HEK293T (cell line): Measurements from ENCODE around the gene GLG1.
"Not testable (repeated sequence)": the region's sequence is repeated elsewhere in the genome, so short reads cannot be mapped to it uniquely, and the experiment has no call there.

ENCODE experiments used
- CTCF ChIA-PET: fragments of 350-600 bp; formaldehyde crosslinking; extraction: SDS; loops from one replicate; lab custom pipeline; 2021; ENCODE audit warnings: antibody characterized with exemption, inconsistent platforms; lab: Yijun Ruan, JAX
- POLR2A ChIA-PET: fragments of 350-600 bp; formaldehyde crosslinking; extraction: SDS; loops from one replicate; lab custom pipeline; 2020; ENCODE audit warnings: antibody characterized with exemption, inconsistent platforms; lab: Yijun Ruan, JAX
- DNase-seq: peaks from one replicate; pipeline ENCODE4 v3.0.0; 2012; ENCODE audit warnings: mixed read lengths; ENCODE audit errors: extremely low spot score
- ARNT ChIP-seq: fragments of 450-650 bp; IDR thresholded peaks from 2 replicates; pipeline ENCODE4 v1.6.1; 2017; ENCODE audit warnings: mild to moderate bottlenecking
- BHLHE40 ChIP-seq: fragments of 450-650 bp; IDR thresholded peaks from 2 replicates; pipeline ENCODE4 v1.6.1; 2016; ENCODE audit warnings: mild to moderate bottlenecking, moderate library complexity, borderline replicate concordance
- CTBP1 ChIP-seq: fragments of 450-650 bp; IDR thresholded peaks from 2 replicates; pipeline ENCODE4 v1.6.1; 2016; ENCODE audit warnings: borderline replicate concordance
- ELF4 ChIP-seq: fragments of 450-650 bp; IDR thresholded peaks from 2 replicates; pipeline ENCODE4 v1.6.1; 2017; ENCODE audit warnings: antibody characterized with exemption
- FOXA1 ChIP-seq: fragments of 450-650 bp; IDR thresholded peaks from 2 replicates; pipeline ENCODE4 v1.6.1; 2016; ENCODE audit warnings: mild to moderate bottlenecking
- FOXK2 ChIP-seq: fragments of 450-650 bp; IDR thresholded peaks from 2 replicates; pipeline ENCODE4 v1.6.1; 2016; ENCODE audit warnings: mild to moderate bottlenecking
- FOXM1 ChIP-seq: fragments of 450-650 bp; IDR thresholded peaks from 2 replicates; pipeline ENCODE4 v1.6.1; 2017; ENCODE audit warnings: mild to moderate bottlenecking, borderline replicate concordance
- HDGF ChIP-seq: fragments of 450-650 bp; IDR thresholded peaks from 2 replicates; pipeline ENCODE4 v1.6.1; 2017; ENCODE audit warnings: antibody characterized with exemption, borderline replicate concordance
- L3MBTL2 ChIP-seq: fragments of 450-650 bp; conservative IDR thresholded peaks from 2 replicates; pipeline ENCODE4 v1.6.1; 2016; ENCODE audit warnings: mild to moderate bottlenecking
- LEF1 ChIP-seq: fragments of 450-650 bp; IDR thresholded peaks from 2 replicates; pipeline ENCODE4 v1.6.1; 2017; ENCODE audit warnings: mild to moderate bottlenecking, borderline replicate concordance
- NFRKB ChIP-seq: fragments of 450-650 bp; IDR thresholded peaks from 2 replicates; pipeline ENCODE4 v1.6.1; 2016; ENCODE audit warnings: mild to moderate bottlenecking, moderate library complexity
- SP1 ChIP-seq: fragments of 450-650 bp; IDR thresholded peaks from 2 replicates; pipeline ENCODE4 v1.6.1; 2017
- SUZ12 ChIP-seq: fragments of 450-650 bp; IDR thresholded peaks from 2 replicates; pipeline ENCODE4 v1.6.1; 2016; ENCODE audit warnings: mild to moderate bottlenecking
- TARDBP ChIP-seq: fragments of 450-650 bp; IDR thresholded peaks from 2 replicates; pipeline ENCODE4 v1.6.1; 2016
- ZNF384 ChIP-seq: fragments of 450-650 bp; IDR thresholded peaks from 2 replicates; pipeline ENCODE4 v1.6.1; 2016
- TF ChIP-seq, protein P1 (sequence below): fragments of 450-650 bp; IDR thresholded peaks from 2 replicates; pipeline ENCODE4 v1.6.1; 2016

The GLG1 gene

DNA sequence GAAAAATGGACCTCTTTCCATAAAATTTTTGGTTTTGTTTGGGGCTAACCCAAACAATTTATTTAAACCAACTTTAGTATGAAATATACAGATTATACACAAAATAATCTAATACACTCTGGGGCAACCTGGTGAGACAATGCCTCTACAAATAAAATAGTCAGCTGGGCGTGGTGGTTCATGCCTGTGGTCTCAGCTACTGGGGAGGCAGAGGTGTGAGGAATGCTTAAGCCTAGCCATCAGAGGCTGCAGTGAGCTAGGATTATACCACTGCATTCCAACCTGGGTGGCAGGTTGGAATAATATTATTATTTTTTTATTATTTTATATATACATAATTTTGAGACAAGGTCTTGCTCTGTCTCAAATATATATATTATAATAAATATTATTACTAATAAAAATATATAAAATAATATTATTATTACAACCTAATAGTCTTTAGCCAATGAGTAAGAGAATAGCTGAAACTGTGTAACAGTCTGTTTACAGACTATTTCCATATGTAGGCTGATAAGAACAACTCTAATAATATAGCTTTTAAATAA is 50.5 kb downstream of the GLG1 start:
- TF ChIP-seq BHLHE40 (no peak), LEF1 (no peak), NFRKB (no peak), ARNT (no peak), ELF4 (no peak), TARDBP (no peak), FOXM1 (no peak), HDGF (no peak), CTBP1 (no peak), L3MBTL2 (no peak), FOXA1 (no peak), SP1 (no peak), SUZ12 (no peak), ZNF384 (no peak), FOXK2 (no peak)
- TF ChIP-seq, protein P1, sequence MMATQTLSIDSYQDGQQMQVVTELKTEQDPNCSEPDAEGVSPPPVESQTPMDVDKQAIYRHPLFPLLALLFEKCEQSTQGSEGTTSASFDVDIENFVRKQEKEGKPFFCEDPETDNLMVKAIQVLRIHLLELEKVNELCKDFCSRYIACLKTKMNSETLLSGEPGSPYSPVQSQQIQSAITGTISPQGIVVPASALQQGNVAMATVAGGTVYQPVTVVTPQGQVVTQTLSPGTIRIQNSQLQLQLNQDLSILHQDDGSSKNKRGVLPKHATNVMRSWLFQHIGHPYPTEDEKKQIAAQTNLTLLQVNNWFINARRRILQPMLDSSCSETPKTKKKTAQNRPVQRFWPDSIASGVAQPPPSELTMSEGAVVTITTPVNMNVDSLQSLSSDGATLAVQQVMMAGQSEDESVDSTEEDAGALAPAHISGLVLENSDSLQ: no peak
- DNase-seq: no peak
- CTCF ChIA-PET: no interaction called here
- POLR2A ChIA-PET: interaction anchor here (0.9 kb wide), 1 partner anchor 50 kb away, joined by 3 read pairs; no protein-coding TSS in a partner anchor

DNA sequence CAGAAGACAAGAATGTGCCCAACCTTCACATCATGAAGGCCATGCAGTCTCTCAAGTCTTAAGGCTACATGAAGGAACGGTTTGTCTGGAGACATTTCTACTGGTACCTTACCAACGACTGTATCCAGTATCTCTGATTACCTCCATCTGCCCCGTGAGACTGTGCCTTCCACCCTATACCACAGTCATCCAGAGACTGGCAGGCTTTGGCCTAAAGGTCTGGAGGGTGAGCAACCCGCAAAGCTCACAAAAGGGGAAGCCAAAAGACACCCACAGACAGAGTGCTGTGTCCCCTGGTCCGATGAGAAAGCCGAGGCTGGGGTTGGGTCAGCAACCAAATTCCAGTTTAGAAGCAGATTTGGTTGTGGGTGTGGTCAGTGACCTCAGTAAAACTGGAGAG is 54.6 kb downstream of the GLG1 start:
- DNase-seq, POLR2A ChIA-PET, CTCF ChIA-PET: not testable (repeated sequence)

DNA sequence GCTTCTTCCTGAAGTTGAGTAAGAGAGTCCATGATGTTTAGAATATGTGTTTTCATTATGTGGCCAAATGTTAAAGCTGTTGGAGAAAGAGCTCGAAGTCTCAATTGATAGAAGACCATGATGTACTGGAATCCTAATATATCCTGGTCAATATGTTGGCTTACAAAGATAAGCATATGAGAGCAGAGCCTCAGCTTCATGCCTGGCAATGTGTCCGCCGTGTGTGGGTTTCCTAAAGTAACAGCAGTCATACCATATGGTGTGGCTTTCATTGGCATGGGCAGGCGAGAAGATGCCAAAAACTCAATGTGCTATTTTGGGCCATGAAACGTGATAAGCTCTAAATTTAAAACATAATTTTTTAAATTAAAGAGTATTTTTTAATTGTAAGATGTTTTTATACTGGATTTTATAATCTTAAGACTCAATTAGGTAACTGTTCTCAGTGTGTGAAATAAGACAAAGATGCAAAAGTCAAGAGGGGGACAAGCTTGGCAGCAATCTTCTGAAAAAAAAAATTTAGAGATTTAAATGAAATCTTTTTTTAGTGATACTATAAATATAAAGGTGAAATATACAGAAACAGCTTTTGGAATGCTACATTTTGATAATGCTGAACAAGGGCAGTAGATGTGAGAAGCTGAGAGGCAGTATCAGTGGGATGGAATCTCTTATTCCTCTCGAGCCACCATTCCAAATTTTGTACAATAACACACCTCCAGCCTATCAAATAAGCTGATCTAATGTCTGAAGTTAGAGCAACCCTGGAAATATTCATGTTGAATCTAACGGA is 56.5 kb downstream of the GLG1 start:
- CTCF ChIA-PET, DNase-seq, POLR2A ChIA-PET: not testable (repeated sequence)

DNA sequence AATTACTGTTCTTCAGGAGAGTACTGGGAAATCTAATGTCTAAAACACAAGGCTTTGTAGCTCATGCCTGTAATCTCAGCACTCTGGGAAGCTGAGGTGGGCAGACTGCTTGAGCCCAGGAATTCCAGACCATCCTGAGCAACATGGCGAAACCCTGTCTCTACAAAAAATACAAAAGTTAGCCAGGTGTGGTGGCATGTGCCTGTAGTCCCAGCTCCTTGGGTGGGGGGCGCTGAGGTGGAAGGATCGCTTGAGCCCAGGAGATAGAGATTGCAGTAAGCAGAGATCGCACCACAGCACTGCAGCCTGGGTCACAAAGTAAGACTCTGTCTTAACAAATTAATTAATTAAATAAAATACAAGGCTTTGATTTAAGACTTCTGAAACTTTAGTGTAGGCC is 60.8 kb downstream of the GLG1 start:
- CTCF ChIA-PET, POLR2A ChIA-PET: not testable (repeated sequence)

DNA sequence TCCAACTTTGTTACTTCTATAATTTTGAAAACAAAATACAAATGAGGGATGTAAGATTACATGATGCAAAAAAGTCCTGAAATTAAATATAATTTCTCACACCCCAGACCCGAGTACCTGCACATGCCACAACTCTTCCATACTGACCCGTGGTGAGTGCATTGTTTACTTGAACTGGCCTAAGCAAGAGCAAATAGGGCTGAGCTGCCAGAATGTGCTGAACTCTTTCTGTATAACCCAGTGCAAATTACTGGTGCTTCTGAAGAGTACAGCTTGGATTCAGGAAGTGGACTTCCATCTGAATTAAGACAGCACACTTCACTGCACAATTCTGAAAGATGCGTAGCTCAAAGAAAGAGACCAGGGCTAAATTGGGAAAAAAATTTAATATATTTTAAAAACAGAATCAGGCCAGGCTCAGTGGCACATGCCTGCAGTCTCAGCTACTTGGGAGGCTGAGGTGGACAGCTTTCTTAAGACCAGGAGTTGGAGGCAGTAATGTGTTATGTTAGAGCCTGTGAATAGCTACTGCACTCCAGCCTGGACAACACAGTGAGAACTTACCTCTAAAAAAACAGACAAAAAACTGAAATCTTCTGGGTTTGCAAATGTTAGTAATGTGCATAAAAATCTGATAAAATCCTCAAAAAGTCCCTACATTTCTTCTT is 63.9 kb downstream of the GLG1 start:
- DNase-seq, POLR2A ChIA-PET: not testable (repeated sequence)

More for the DNA sequence above, 60.8 kb downstream of the GLG1 start:
- not testable (repeated sequence) for DNase-seq

DNA sequence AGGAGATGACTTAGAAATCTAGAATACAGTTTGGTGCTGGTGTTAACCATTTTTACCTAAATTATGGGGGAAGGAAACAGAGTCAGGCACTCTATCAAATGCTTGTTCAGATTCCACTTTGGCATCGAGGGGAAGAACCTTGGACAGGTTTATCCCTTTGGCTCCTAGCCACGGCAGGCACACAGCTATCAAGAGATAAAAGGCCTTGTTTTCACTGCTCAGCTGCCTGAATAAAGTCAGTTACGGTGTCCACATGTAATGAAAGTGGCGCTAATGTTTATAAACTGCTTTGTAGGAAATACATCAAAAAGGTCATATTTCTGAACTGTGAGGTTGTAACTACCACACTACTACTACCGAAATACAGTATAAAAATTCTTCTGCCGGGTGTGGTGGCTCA is 66.3 kb downstream of the GLG1 start:
- POLR2A ChIA-PET, CTCF ChIA-PET: not testable (repeated sequence)

More for the DNA sequence above, 63.9 kb downstream of the GLG1 start:
- CTCF ChIA-PET: not testable (repeated sequence)

DNA sequence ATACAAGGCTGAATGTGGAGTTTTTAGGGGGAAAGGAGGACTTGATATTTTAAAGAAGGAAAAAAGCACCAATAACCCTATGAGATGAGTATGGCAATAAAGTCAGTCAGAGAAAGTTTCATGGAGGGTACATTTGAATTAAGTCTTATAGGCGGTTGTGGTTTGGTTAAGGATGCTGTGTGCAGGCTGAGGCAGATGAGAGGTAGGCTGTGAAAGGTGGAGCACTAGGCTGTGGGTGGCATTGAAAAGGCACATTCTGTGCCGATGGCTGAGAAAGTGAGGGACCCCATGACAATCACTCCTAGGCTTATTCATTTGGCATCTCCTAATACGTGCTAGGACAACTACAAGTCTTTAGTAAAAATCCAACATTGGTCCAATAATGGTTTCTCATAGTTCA is 68.1 kb downstream of the GLG1 start:
- DNase-seq, POLR2A ChIA-PET, CTCF ChIA-PET: not testable (repeated sequence)

More for the DNA sequence above, 66.3 kb downstream of the GLG1 start:
- DNase-seq: not testable (repeated sequence)

DNA sequence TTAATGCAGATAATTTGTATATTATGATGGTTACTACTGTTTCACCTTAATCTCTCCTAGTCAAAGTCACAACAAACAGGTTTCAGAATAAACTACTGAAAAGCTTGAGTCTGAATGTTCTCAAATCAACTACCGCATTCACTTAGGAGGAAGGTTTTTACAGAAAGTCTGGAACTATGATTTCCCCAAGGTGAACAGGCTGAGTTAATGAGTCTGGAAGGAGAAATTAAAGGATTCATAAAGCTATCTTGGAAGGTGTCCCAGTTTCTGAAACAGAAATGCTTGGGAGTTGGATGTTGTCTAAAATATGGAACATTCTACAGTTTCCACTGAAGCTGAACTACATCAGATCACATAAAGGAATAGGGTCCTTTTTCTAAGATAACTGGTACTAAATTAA is 69.2 kb downstream of the GLG1 start:
- DNase-seq, POLR2A ChIA-PET, CTCF ChIA-PET: not testable (repeated sequence)

DNA sequence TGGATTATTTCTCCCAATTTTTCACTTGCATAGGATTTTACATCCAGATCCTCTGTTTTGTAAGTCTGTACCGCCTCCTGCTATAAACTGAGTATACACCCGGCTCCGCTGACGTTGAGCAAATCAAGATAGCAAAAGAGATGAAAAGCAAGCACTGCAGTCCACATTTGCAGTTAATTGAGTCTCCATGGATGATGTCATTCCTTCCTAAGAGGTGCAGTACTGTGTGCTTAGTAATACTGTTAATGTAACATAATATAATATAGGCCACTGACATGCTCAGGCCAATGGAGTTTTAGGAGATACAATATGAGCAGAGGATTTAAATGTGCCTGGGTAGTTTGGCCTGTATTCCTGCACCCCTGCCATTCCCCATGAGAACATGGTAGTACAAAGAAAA is 72.3 kb downstream of the GLG1 start:
- DNase-seq, CTCF ChIA-PET, POLR2A ChIA-PET: not testable (repeated sequence)

DNA sequence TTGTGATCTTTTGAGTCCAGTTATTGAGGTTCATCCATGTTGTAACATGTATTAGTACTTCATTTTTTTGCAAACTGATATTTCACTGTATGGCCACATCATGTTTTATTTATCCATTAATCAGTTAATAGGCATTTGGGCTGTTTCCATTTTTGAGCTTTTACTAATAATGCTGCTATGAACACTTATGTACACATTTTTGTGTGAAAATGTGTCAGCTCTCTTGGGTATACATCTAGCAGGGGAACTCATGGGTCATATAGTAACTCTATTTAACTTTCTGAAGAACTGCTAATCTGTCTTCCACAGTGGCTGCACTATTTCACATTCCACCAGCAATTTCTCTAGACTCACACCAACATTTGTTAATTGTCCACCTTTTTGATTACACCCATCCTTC is 82.0 kb downstream of the GLG1 start:
- no peak for DNase-seq
- CTCF ChIA-PET: no interaction called here
- POLR2A ChIA-PET: no interaction called here
- TF ChIP-seq, protein P1: no peak
- TF ChIP-seq ARNT (no peak), LEF1 (no peak), CTBP1 (no peak), SUZ12 (no peak), FOXM1 (no peak), NFRKB (no peak), FOXK2 (no peak), L3MBTL2 (no peak), SP1 (no peak), ELF4 (no peak)
